K562 (cell line): ENCODE measurements around the gene FGFRL1. TPM values are rescaled to one million over a fixed set of nuclear protein-coding genes. Genes with fewer than 3 reads are reported as not detected.

Experiments used
- ASH1L ChIP-seq: fragments of 450-650 bp; IDR thresholded peaks from 2 replicates; pipeline ENCODE4 v1.6.1; 2018; ENCODE audit warnings: borderline replicate concordance, mild to moderate bottlenecking, low read depth; ENCODE audit not compliant: partially characterized antibody
- CHD4 ChIP-seq: fragments of 200-600 bp; sonication (generic); IDR thresholded peaks from 3 replicates; pipeline ENCODE4 v1.6.1; 2012; ENCODE audit warnings: low read depth, mild to moderate bottlenecking, mixed read lengths, low read length, inconsistent platforms; ENCODE audit not compliant: insufficient read depth, insufficient replicate concordance, poor library complexity, severe bottlenecking
- HMG20A ChIP-seq: fragments of 450-650 bp; formaldehyde crosslinking; conservative IDR thresholded peaks from 2 replicates; pipeline ENCODE4 v1.4.0; 2020; ENCODE audit warnings: mild to moderate bottlenecking, mixed read lengths
- KAT7 ChIP-seq: sonication (generic); formaldehyde crosslinking; IDR thresholded peaks from 2 replicates; pipeline ENCODE4 v1.8.0; 2022; ENCODE audit warnings: missing genetic modification reagents, mild to moderate bottlenecking, borderline replicate concordance
- KDM2B ChIP-seq: fragments of 250-450 bp; sonication (Bioruptor Pico); IDR thresholded peaks from 2 replicates; pipeline ENCODE4 v1.8.0; 2021; ENCODE audit warnings: mild to moderate bottlenecking, moderate library complexity
- MAFK ChIP-seq: IDR thresholded peaks from 2 replicates; pipeline ENCODE4 v1.6.1; 2011; ENCODE audit warnings: low read length, improper control_type of control experiment
- NFXL1 ChIP-seq: fragments of 450-650 bp; formaldehyde crosslinking; IDR thresholded peaks from 2 replicates; pipeline ENCODE4 v1.4.0; 2021; ENCODE audit warnings: mild to moderate bottlenecking
- NFYB ChIP-seq: IDR thresholded peaks from 2 replicates; pipeline ENCODE4 v1.6.1; 2011; ENCODE audit warnings: mild to moderate bottlenecking, moderate library complexity; ENCODE audit not compliant: insufficient read length; ENCODE audit errors: extremely low read depth
- RBM17 ChIP-seq: fragments of 200-400 bp; formaldehyde crosslinking; IDR thresholded peaks from 2 replicates; pipeline ENCODE4 v1.6.1; 2017; ENCODE audit warnings: low read depth, mild to moderate bottlenecking, low read length, borderline replicate concordance
- SAFB2 ChIP-seq: fragments of 200-400 bp; formaldehyde crosslinking; IDR thresholded peaks from 2 replicates; pipeline ENCODE4 v1.6.1; 2018; ENCODE audit warnings: borderline replicate concordance, low read length, low read depth, moderate library complexity; ENCODE audit not compliant: severe bottlenecking
- SRF ChIP-seq, 2 experiments: fragments of 250-450, 450-650 bp in 1 of 2; sonication (Bioruptor Pico) in 1 of 2; sonication (generic) in 1 of 2; formaldehyde crosslinking; IDR thresholded peaks; 2 replicates each; pipeline versions ENCODE4 v1.5.0 to v1.5.1; 2020 to 2022; ENCODE audit warnings: mild to moderate bottlenecking in 1 of 2, missing genetic modification reagents in 1 of 2
- STAT6 ChIP-seq: sonication (generic); formaldehyde crosslinking; IDR thresholded peaks from 2 replicates; pipeline ENCODE4 v1.8.1; 2023; ENCODE audit warnings: mild to moderate bottlenecking, missing genetic modification reagents
- U2AF1 ChIP-seq: fragments of 200-400 bp; formaldehyde crosslinking; optimal IDR thresholded peaks from 2 replicates; pipeline ENCODE3; 2017; ENCODE audit warnings: mild to moderate bottlenecking, low read depth, low read length, moderate library complexity
- ZBTB8A ChIP-seq: fragments of 450-650 bp; IDR thresholded peaks from 2 replicates; pipeline ENCODE4 v1.6.1; 2018; ENCODE audit warnings: mild to moderate bottlenecking, moderate library complexity; ENCODE audit not compliant: partially characterized antibody
- ZNF224 ChIP-seq: sonication (generic); formaldehyde crosslinking; IDR thresholded peaks from 2 replicates; pipeline ENCODE4 v1.8.0; 2022; ENCODE audit warnings: mild to moderate bottlenecking, missing genetic modification reagents
- ZNF316 ChIP-seq: fragments of 450-650 bp; IDR thresholded peaks from 2 replicates; pipeline ENCODE4 v1.6.1; 2016
- ZNF668 ChIP-seq: fragments of 250-450 bp; sonication (Bioruptor Pico); IDR thresholded peaks from 2 replicates; pipeline ENCODE4 v1.8.0; 2022; ENCODE audit warnings: mild to moderate bottlenecking, inconsistent platforms
- ZNF75A ChIP-seq: fragments of 450-650 bp; formaldehyde crosslinking; IDR thresholded peaks from 2 replicates; pipeline ENCODE4 v1.4.0; 2020; ENCODE audit warnings: mild to moderate bottlenecking
- polyA plus RNA-seq, 8 experiments: library from polyadenylated mRNA; depleted of rRNA in 4 of 8; stranded (reverse) in 5 of 8; unstranded in 3 of 8; fragments of >200 nt; fragmentation: Nextera tagmentation in 2 of 8; fragmentation: Illumina TruSeq in 1 of 8; extraction: Ambion mirVana in 2 of 8; extraction: Trizol in 1 of 8; gene quantifications; 2 replicates each; pipeline versions ENCODE4 v1.2.1 to v1.2.3, GENCODE V29; 2011 to 2014; ENCODE audit warnings: inconsistent platforms in 1 of 8, missing spikeins in 1 of 8
- total RNA-seq, 7 experiments: library from RNA; depleted of rRNA in 6 of 7; stranded (reverse); fragments of >200 nt in 6 of 7; fragmentation: Illumina TruSeq in 2 of 7; extraction: Trizol in 2 of 7; gene quantifications; 2 replicates each; pipeline versions ENCODE4 v1.2.1 to v1.2.3, GENCODE V29; 2011 to 2021; ENCODE audit warnings: low replicate concordance in 1 of 7
- TF ChIP-seq, protein P1 (sequence below): IDR thresholded peaks from 3 replicates; pipeline ENCODE4 v1.6.1; 2011; ENCODE audit warnings: borderline replicate concordance, mild to moderate bottlenecking, moderate library complexity; ENCODE audit not compliant: insufficient read length; ENCODE audit errors: extremely low read depth

FGFRL1 gene
- total and polyA plus RNA-seq, 9 of the 15 experiments (the other 6 are each of a cell fraction or from before 2014, with no cell fraction given) = 0.34 to 49.9 (median 14.6) TPM

DNA sequence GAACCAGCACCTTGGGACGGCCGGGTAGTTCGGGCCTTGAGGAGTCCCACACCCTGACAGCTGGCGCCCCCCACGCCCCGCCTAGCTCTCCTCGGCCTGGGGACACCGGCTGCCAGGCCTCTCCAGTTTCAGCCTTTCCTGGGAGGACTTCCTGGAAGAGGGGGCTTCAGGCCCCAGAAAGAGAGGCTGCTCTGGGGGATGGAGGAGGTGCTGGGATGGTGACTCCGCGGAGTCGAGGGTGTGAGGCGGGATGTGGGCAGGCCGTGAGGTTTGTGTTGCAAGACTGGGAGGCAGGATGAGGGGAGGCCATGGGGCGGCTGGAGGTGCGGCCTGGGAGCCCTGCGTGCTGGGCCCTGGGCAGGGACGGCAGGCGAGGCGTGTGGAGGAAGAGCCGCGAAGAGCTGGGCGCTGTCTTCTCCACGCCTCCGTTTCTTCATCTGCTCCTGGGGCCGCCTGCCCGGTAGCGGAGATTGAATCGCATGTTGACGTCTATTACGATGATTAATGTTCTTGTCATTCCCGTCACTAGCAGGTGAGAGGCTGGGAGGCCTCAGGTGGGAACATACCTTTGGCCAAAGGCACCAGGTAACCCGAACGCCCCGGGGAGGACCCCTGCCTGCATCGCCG lies 918 bp upstream of the FGFRL1 start (continued):
- TF ChIP-seq, protein P1, sequence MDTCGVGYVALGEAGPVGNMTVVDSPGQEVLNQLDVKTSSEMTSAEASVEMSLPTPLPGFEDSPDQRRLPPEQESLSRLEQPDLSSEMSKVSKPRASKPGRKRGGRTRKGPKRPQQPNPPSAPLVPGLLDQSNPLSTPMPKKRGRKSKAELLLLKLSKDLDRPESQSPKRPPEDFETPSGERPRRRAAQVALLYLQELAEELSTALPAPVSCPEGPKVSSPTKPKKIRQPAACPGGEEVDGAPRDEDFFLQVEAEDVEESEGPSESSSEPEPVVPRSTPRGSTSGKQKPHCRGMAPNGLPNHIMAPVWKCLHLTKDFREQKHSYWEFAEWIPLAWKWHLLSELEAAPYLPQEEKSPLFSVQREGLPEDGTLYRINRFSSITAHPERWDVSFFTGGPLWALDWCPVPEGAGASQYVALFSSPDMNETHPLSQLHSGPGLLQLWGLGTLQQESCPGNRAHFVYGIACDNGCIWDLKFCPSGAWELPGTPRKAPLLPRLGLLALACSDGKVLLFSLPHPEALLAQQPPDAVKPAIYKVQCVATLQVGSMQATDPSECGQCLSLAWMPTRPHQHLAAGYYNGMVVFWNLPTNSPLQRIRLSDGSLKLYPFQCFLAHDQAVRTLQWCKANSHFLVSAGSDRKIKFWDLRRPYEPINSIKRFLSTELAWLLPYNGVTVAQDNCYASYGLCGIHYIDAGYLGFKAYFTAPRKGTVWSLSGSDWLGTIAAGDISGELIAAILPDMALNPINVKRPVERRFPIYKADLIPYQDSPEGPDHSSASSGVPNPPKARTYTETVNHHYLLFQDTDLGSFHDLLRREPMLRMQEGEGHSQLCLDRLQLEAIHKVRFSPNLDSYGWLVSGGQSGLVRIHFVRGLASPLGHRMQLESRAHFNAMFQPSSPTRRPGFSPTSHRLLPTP = no peak
- peak; percentile 39 for TF ChIP-seq ZNF316
- TF ChIP-seq KAT7 (CRISPR knock-in tag) = no peak
- no peak for TF ChIP-seq STAT6 (CRISPR knock-in tag)
- no peak for TF ChIP-seq ZBTB8A
- TF ChIP-seq NFXL1 (CRISPR knock-in tag) = no peak
- TF ChIP-seq NFYB = no peak
- TF ChIP-seq HMG20A (CRISPR knock-in tag) = no peak
- TF ChIP-seq ZNF75A (CRISPR knock-in tag) = no peak
- TF ChIP-seq RBM17 = no peak
- TF ChIP-seq SRF (CRISPR knock-in tag; IDR thresholded peaks at IDR 0.05) = no peak
- no peak for TF ChIP-seq U2AF1
- no peak for TF ChIP-seq ASH1L
- TF ChIP-seq ZNF224 (CRISPR knock-in tag) = no peak
- TF ChIP-seq SAFB2 = no peak
- TF ChIP-seq CHD4 = no peak
- TF ChIP-seq MAFK = no peak
- no peak for TF ChIP-seq ZNF668 (CRISPR knock-in tag)
- TF ChIP-seq KDM2B = no peak
